Hematopoietic multipotent progenitor cell treated with erythropoietin and hydrocortisone succinate and interleukin-3 and kit ligand, for 4 days (in vitro differentiated cells): ENCODE measurements around the gene IL32.

Experiments
- DNase-seq: peaks from one replicate; pipeline ENCODE4 v3.0.0-alpha.2; 2015

Gene IL32, protein sequence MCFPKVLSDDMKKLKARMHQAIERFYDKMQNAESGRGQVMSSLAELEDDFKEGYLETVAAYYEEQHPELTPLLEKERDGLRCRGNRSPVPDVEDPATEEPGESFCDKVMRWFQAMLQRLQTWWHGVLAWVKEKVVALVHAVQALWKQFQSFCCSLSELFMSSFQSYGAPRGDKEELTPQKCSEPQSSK

GRCh38 chr16:3065069-3065741, at the start of gene IL32:
IL32 (plus strand) TSS chr16:3065640; CDS start chr16:3065812, 172 bp downstream.
- no peak for DNase-seq

DNA sequence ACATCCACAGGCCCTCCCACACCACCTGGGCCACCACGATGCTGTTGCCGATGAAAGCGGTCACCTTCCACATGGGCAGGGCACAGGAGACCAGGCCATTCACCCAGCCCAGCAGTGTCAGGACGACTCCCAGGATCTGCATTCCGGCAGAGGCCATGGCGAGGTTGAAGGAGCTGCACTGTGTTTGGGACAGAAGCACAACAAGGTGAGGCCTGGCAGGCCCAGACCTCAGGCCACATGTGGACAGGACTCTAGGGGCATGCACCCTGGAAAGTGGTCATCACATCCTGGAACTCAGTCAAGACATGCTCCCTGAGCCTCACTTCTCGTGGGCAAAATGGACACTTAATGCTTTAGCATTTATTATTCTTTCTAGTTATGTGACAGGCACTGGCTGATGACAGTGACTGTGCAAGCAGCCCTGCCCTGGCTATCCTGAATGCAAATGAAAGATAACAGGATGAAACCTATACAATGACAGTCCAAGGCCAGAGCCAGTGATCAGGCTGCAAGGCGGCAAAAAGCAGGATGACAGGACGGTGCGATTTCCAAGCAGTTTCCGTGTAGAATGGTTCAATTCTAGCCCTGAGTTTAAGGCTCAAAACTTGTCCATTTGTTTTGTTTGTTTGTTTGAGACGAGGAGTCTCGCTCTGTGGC, 49.4 kb upstream of the IL32 start:
- DNase-seq = peak; percentile 62

- no peak for DNase-seq
Observed at GRCh38 chr16:3017344-3017743, 48.1 kb upstream of the IL32 start.

GRCh38 chr16:3017794-3018506, 47.5 kb upstream of the IL32 start, which contains the start of gene CLDN6:
CLDN6 (minus strand) TSS chr16:3018183; CDS start chr16:3016021, 2,162 bp downstream.
- DNase-seq = peak; percentile 79

DNA sequence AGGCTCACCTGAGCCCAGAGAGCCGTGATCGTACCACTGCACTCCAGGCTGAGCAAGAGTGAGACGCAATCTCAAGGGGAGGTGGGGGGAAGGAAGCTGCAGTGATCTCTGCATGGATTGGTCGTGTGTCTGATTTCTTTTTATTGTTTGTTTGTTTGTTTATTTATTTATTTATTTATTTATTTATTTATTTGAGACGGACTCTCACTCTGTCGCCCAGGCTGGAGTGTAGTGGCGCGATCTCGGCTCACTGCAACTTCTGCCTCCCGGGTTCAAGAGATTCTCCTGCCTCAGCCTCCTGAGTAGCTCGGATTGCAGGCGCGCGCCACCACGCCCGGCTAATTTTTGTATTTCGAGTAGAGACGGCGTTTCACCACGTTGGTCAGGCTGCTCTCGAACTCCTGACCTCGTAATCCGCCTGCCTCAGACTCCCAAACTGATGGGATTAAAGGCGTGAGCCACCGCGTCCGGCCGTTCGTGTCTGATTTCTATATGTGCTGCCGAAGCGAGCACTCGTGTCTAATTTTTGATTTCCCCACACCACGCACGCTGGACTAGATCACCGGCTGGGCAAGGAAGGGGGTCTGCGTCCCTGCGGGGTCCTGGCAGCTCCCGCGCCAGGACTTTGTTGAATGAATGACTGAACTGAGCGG, 45.7 kb upstream of the IL32 start:
- DNase-seq = no peak

DNA sequence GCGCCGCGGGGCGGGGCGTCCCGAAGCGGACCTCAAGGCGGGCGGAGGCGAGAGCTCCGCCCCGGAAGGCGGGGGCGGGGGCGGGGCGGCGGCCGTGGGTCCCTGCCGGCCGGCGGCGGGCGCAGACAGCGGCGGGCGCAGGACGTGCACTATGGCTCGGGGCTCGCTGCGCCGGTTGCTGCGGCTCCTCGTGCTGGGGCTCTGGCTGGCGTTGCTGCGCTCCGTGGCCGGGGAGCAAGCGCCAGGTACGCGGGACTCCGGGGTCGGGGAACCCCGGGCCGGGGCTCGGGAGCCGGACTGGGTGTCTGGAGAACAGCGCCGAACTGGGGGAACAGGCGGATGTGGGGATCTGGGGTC, 45.2 kb upstream of the IL32 start, which contains the start of gene TNFRSF12A:
TSS of gene TNFRSF12A (plus strand) at position 122 of the 357 bp plus-strand sequence. CDS start at position 152, 30 bp downstream.
- DNase-seq = peak; percentile 93

GRCh38 chr16:3020604-3021448, 44.6 kb upstream of the IL32 start:
- peak; percentile 68 for DNase-seq

- peak; percentile 93 for DNase-seq
Observed at GRCh38 chr16:3021449-3022207, 43.8 kb upstream of the IL32 start.

GRCh38 chr16:3022208-3022683, 43.2 kb upstream of the IL32 start:
- DNase-seq = peak; percentile 86

- no peak for DNase-seq
Observed at GRCh38 chr16:3022684-3023414, 42.6 kb upstream of the IL32 start.

DNA sequence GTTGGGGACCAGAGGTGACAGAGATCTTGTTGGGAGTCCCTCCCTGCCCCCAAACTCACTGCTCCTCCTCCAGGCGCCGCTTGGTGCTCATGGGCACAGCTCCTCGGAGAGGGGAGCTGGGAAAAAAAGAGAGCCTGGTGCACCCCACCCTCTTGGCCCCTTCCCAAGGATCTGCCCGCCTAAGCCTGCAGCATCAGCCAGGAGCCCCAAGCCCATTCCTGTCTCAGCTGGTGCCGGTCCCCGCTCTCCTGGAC, 42.1 kb upstream of the IL32 start:
- DNase-seq = peak; percentile 59

GRCh38 chr16:3023669-3024478, 41.6 kb upstream of the IL32 start, which contains the start of the genes HCFC1R1 and THOC6:
HCFC1R1 (minus strand) TSS chr16:3023942; CDS start chr16:3023941, 1 bp downstream.
THOC6 (plus strand) TSS chr16:3024035; CDS start chr16:3024327, 292 bp downstream.
- DNase-seq = peak; percentile 99

DNA sequence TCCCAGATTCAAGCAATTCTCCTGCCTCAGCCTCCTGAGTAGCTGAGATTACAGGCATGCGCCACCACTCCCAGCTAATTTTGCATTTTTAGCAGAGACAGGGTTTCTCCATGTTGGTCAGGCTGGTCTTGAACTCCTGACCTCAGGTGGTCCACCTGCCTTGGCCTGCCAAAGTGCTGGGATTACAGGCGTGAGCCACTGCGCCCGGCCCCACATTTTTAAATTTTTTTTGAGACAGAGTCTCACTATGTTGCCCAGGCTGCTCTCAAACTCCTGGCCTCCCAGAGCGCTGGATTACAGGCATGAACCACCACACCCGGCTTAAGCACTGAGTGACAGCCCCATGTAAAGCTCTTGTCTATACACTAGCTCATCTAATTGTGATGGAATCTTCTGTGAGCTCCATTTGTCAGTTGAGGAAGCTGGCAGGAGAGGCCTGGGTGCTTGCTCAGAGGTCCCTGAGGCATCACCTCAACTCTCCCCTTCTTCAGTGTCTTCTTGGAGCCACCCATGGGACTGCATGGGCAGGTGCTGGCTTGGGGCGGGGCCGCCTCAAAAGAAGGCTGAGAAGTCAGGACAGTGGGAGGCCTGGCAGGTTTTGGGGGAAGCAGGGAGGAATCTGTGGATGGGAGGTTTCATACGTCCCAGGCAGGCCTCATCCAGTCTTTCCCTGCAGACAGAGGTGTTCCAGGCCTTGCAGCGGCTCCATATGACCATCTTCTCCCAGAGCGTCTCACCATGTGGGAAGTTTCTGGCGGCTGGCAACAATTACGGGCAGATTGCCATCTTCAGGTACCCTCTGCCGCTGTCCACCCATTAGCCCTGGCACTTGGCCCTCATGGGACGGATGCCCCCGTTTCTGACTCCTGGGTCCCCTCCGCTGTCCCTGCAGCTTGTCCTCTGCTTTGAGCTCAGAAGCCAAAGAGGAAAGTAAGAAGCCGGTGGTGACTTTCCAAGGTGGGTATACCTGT, 40.1 kb upstream of the IL32 start:
- DNase-seq = no peak

GRCh38 chr16:3026003-3026378, 39.4 kb upstream of the IL32 start:
- DNase-seq = no peak

DNA sequence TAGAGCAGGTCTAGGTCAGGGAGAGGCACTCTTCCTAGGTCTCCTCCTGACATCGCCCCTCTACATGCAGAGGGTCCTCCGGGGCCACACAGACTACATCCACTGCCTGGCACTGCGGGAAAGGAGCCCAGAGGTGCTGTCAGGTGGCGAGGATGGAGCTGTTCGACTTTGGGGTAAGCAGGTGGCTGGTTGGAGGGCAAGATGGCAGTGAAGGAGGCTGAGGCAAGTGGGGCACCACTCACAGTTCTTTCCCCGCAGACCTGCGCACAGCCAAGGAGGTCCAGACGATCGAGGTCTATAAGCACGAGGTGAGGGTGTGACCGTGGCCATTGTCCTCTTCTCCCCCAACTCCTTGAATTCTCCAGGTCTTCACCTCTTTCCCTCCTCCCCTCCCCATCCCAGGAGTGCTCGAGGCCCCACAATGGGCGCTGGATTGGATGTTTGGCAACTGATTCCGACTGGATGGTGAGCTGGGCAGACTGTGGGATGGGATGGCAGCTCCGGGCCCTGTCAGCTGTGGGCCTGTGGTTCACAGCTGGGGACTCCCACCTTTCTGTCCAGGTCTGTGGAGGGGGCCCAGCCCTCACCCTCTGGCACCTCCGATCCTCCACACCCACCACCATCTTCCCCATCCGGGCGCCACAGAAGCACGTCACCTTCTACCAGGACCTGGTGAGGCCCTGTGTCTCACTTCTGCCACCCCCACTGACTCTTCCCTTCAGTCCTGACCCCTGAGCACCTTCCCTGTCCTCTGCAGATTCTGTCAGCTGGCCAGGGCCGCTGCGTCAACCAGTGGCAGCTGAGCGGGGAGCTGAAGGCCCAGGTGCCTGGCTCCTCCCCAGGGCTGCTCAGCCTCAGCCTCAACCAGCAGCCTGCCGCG, 38.6 kb upstream of the IL32 start:
- no peak for DNase-seq

- DNase-seq = no peak
Observed at GRCh38 chr16:3027489-3027795, 38.0 kb upstream of the IL32 start.

DNA sequence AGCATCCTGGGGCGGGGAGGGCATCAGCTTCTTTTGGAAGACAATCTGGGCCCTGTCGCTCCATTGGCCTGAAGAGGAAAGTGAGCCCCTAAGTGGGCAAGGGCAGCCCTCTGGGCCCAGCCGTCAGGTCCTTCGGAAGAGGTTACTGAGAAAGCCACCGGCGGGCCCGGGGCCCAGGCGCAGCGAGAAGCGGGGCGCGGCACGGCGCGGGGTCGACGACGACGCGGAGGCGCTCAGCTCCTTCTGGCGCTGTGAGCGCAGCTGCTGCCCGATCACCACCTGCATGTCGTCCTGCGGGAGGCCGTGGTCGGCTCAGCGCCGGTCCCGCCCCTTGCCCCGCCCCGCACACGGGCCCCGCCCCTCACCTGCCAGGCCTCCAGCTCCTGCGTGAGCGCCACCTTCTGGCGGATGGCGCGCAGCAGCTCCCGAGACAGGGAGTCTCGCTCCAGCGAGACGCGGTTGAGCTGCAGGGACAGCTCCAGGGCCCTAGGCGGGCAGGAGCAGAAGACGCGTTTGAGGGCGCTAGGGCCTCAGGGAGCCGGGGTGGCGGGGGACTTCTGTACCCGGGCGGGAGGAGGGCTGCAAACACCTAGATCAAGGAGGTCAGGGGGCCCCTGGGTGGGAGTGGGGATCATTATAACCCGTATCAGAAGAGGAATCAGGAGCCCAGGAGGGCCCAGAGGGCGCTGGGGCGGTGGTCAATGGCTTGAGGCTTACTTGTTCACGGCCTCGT, 37.3 kb upstream of the IL32 start:
- peak; percentile 92 for DNase-seq
